Activated naive CD4-positive, alpha-beta T cell treated with anti-CD3 and anti-CD28 coated beads, Interleukin-2, amount 10 ng/mL, durations not matched to agents 7 days and 5 days (primary cell): ENCODE results near the gene MEX3C.

Experiments
- CTCF ChIA-PET: fragments of 350-600 bp; sonication (Branson Sonifier 250); formaldehyde crosslinking; loops from one replicate; lab custom pipeline; 2021; ENCODE audit warnings: antibody characterized with exemption; lab: Charles Lee
- DNase-seq: peaks from one replicate; pipeline ENCODE4 v3.0.0-alpha.2; 2020
- H3K27ac Mint-ChIP-seq: one replicate; pipeline ENCODE4 v1.8.0; 2021; ENCODE audit warnings: mild to moderate bottlenecking, moderate library complexity, mixed read lengths
- H3K27me3 Mint-ChIP-seq: one replicate; pipeline ENCODE4 v1.8.0; 2021; ENCODE audit warnings: mild to moderate bottlenecking, mixed read lengths
- H3K36me3 Mint-ChIP-seq: one replicate; pipeline ENCODE4 v1.8.0; 2021; ENCODE audit warnings: mixed read lengths
- H3K4me1 Mint-ChIP-seq: one replicate; pipeline ENCODE4 v1.8.0; 2021; ENCODE audit warnings: mixed read lengths
- H3K4me3 Mint-ChIP-seq: one replicate; pipeline ENCODE4 v1.8.0; 2021; ENCODE audit warnings: mild to moderate bottlenecking, moderate library complexity, mixed read lengths
- H3K9me3 Mint-ChIP-seq: one replicate; pipeline ENCODE4 v1.8.0; 2021; ENCODE audit warnings: mixed read lengths

The MEX3C gene

DNA sequence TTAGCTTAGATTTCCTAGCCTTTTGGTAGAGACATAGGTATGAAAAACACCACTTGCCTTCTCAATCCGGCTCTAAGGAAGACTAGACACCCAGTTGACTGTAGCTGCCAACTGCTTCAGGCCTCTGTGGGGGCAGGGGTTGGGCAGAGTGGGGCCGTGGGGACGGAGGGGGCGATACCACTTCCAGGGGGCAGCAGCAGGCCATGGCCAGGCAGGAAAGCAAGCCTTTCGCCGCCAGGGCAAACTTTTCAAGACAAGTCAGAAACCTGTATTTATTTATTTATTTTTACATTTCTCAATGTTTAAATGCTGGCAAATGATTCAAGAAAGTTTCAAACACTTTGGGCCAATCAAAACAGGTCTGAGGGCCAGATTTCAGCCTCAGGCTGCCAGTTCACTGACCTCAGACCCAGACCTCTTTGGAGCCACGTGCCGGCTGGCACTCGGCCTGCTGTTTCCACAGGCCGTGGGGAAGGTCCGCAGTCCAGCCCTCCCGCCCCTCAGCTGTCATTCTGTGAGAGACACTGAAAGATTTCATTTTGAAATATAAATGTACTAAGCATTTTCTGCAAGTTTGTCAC is 63.8 kb downstream of the MEX3C start:
- Mint-ChIP-seq H3K4me3 (no peak overlapping the region), H3K27ac (no peak overlapping the region), H3K4me1 (no peaks in the 10 kb centered on the region), H3K36me3 (no peaks in the 10 kb centered on the region), H3K9me3 (no peaks in the 10 kb centered on the region), H3K27me3 (no peaks in the 10 kb centered on the region)
- CTCF ChIA-PET = interaction anchor here (2.0 kb wide), 1 partner anchor 16 kb away, joined by 4 read pairs; no protein-coding TSS in a partner anchor
- no peak for DNase-seq

- Mint-ChIP-seq H3K4me3 (no peak overlapping the region), H3K4me1 (no peaks in the 10 kb centered on the region), H3K9me3 (no peaks in the 10 kb centered on the region), H3K36me3 (no peaks in the 10 kb centered on the region), H3K27ac (no peak overlapping the region), H3K27me3 (no peaks in the 10 kb centered on the region)
- DNase-seq = no peak
- CTCF ChIA-PET = no interaction called here
Observed at GRCh38 chr18:51132256-51132935, 65.1 kb downstream of the MEX3C start.

DNA sequence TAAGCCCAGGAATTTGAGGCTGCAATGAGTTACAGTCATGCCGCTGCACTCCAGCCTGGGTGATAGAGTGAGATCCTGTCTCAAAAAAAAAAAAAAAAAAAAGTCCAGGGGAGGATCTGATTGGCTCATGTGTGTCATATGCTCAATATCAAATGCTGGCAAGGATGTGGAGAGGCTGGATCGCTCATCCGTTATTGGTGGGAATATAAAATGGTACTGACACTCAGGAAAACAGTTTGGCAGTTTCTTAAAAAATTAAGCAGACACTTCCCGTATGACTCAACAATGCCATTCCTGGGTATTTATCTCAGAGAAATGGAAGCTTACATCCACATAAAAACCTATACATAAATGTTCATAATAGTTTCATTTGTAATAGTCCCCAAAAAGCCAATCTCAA is 68.9 kb downstream of the MEX3C start:
- Mint-ChIP-seq H3K4me1 (no peaks in the 10 kb centered on the region), H3K27me3 (no peaks in the 10 kb centered on the region), H3K36me3 (no peaks in the 10 kb centered on the region), H3K9me3 (no peaks in the 10 kb centered on the region), H3K27ac (no peak overlapping the region), H3K4me3 (no peak overlapping the region)
- DNase-seq = no peak
- CTCF ChIA-PET = interaction anchor here (1.2 kb wide), 1 partner anchor 257 kb away, joined by 3 read pairs; no protein-coding TSS in a partner anchor

- Mint-ChIP-seq H3K27me3 (no peaks in the 10 kb centered on the region), H3K4me1 (no peaks in the 10 kb centered on the region), H3K36me3 (no peaks in the 10 kb centered on the region), H3K9me3 (no peaks in the 10 kb centered on the region), H3K27ac (no peak overlapping the region), H3K4me3 (no peak overlapping the region)
- CTCF ChIA-PET = interaction anchor here (1.2 kb wide), 1 partner anchor 258 kb away, joined by 3 read pairs; no protein-coding TSS in a partner anchor
- DNase-seq = no peak
Observed at GRCh38 chr18:51127664-51128063, 69.8 kb downstream of the MEX3C start.

GRCh38 chr18:51125976-51126375 is 71.5 kb downstream of the MEX3C start:
- H3K27ac Mint-ChIP-seq = no peak overlapping the region
- CTCF ChIA-PET = interaction anchor here (1.6 kb wide), 1 partner anchor 16 kb away, joined by 3 read pairs; no protein-coding TSS in a partner anchor

More at GRCh38 chr18:51125976-51126375, 71.5 kb downstream of the MEX3C start:
- Mint-ChIP-seq H3K4me1 (no peaks in the 10 kb centered on the region), H3K27me3 (no peaks in the 10 kb centered on the region), H3K36me3 (no peaks in the 10 kb centered on the region), H3K9me3 (no peaks in the 10 kb centered on the region), H3K4me3 (no peak overlapping the region)
- no peak for DNase-seq
